Right kidney (tissue), 1 donor: Measurements from ENCODE around the gene MRGPRE.
A peak's percentile ranks its signal among the peaks of the same experiment; 100 is the strongest.

ENCODE experiments used
- DNase-seq: peaks from one replicate; pipeline ENCODE4 v3.0.0-alpha.2; 2016

MRGPRE gene

DNA sequence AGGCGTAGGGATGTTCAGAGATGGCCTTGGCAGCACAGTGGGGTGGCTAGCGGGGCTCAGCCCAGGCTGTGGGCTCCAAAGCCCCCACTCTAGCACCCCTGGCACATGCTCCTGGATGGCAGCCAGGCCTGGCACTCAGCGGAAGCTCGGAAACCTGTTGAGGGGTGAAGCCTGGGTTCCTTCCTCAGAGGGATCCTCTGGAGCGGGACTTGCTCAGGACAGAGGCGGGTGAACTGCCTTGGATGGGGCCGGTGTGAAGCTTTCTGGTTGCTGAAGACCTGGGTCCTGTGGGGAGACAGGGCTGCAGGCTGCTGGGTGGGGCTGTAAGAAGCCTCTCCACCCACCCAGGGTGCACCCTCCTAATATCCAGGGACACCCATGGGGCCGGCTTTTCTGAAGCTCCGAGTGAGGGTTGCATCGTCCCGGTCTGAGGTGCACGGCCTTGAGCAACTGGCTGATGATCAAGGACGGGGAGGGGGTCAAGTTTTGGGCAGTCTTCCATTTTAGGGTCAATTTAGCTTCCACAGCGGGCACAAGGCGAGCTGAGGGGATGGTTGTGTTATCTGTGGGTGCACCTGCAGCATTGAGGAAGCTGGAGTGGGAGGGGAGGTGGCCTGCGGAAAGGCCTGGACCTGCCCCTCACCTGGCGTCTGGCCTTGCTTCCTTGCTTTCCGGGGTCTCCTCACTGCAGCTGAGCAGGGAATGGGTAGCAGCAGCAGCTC, 5.2 kb downstream of the MRGPRE start:
- no peak for DNase-seq

DNA sequence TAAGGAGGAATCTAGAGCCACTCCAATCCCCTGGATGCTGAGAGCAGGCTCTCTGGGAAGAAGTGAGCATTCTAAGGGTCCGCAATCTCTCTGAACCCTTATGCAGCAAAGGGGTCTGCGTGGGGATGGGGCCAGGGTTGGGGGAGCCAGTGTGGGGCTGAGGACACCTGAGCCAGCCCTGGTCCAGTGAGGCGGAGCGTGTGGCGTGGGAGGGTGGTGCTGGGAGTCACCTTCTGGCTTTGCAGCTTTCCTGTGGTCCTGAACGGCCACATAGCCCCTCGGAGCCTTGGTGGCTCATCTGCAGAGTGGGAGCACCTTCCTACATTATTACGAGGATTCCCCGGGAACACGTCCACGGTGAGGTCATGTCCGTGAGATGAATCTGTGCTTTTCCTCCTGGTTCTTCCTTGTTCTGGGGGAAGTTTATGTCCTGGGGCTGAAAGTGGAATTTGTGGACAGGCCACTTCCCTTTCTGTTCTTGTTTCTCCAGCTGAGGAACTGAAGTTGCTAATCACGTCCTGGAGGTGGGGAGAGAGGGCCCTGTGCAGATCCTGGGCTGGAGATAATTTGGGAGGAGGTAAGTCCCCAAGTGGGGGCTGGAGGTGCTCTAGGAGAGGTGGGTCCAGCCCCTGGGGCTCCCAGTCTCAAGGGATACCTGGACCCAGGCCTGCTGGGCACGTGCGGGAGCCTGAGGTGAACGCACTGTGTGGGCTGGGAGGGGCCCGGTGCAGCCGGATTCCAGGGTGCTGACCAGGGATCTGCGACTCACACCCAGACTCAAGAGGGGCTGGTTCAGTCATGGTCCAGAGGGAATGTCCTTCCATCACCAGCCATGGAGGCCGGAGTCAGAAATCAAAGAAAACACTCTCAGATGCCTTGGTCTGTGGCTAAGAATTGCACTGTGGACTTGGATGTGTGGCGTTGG, 6.1 kb downstream of the MRGPRE start:
- no peak for DNase-seq

DNA sequence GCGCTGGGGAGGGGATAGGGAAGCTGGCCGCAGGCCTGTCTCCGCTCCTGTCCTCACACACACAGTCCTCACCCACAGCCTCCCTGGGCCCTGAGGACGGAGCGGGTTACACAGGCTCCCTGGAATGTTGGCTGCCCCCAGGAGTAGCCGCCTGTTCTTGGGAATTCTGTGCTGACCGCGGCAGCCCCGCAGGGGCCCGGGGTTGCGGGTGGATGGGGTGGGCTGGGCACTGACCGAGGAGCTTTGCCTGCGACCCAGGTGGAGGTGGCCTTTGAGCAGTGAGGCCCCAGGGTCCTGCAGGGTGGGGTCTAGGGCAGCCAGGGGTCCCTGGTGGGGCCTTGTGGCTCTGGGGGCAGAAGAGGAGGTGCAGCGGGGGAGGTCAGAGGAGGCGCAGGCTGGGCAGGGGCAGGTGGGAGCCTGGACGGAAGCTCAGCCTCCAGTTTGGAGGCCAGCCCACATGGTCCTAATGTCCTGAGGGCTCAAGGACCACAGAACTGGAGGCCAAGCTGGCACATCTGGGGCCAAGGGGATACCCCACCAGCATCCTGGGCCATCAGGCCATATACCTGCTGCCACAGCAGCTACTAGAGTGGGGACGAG, 7.0 kb downstream of the MRGPRE start:
- DNase-seq: no peak

DNA sequence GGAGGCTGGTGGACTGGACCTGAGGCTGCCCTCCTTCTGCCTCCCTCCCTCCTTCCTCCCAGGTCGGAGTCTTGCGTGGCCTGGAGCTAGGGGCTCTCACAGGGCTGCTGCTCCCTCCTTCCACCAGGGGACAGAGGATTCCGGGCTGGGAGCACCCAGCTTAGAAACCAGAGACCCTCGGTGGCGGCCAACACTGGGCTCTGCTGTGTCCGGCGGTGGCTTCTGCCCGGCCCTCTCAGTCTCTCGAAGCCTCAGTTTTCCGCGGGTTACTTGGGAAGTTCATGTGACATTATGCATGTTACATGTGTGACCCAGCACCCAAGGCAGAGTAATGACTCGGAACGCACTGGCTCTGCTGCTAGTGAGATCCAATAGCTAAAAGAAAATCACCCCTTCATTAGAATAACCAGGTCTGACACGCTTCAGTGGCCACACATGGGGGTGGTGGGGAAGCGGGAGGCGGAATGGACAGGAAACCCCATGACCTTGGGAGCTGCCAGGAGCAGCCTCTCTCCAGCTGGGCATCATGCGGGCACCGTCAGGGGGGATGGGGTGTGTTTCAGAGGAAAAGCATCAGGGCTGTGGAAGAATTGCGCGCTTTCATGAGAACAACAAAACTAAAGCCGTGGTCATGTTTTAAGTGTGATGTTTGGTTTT, 7.7 kb downstream of the MRGPRE start:
- DNase-seq: peak; percentile 55

DNA sequence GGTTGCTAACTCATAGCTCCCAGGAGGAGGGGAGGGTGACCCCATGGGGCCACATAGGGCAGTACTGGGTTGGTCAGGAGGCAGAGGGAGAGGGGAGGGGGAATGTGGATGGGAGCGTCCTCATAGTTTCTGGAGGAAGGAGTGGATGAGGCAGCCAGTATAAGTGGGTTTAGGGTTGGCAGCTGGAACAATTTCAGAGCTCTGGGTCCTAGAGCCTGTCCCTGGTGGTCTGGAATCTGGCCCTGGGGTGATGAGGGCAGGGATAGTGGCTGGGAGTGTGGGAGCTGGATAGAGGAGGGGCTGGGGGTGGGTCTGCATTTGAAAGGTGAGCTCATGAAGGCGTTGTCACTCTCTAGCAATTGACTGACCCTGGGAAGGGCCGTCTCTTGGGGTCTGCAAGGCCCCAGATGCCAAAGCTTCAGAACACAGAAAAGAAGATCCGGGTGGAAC, 8.3 kb downstream of the MRGPRE start:
- no peak for DNase-seq

DNA sequence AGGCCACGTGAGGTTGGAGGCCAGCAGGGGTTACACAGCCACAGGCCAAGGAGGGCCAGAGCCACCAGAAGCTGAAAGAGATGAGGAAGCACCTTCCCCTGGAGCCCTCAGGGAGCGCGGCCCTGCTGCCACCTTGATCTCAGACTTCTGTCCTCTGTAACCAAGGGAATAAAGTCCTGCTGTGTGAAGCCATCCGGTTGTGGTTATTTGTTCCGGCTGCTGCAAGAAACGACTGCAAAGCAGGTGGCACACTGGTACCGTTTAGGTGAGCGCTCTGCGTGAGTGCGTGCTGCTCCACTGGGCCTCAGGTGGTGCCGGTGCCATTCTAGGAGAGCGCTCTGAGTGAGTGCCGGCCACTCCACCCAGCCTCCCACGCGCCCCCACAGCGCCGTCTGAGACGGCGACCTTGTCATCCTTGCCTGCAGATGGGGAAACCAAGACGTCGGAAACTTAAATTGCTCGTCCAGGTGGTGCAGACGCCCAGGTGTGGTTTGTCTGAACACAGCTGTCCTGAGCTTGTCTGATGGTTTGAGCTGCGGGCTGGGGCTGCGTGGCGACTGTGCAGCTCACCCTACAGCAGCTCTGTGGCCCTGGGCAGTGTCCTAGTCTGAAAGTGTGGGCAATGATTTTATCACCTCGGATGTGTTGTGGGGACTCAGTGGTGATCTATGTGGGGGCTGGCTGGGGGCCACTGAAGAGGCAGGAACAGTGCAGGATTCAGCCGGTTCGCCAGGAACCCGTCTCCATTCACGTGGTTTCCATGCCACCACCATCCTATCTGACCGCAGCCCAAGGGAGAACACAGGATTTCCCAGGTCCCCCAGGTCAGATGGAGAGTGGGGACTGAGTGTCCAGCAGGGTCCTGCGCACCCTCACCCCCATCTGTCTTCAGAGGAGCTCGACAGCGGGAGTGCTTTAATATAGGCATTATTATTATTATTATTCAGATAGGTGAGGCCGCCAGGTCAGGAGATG, 9.0 kb downstream of the MRGPRE start:
- no peak for DNase-seq

DNA sequence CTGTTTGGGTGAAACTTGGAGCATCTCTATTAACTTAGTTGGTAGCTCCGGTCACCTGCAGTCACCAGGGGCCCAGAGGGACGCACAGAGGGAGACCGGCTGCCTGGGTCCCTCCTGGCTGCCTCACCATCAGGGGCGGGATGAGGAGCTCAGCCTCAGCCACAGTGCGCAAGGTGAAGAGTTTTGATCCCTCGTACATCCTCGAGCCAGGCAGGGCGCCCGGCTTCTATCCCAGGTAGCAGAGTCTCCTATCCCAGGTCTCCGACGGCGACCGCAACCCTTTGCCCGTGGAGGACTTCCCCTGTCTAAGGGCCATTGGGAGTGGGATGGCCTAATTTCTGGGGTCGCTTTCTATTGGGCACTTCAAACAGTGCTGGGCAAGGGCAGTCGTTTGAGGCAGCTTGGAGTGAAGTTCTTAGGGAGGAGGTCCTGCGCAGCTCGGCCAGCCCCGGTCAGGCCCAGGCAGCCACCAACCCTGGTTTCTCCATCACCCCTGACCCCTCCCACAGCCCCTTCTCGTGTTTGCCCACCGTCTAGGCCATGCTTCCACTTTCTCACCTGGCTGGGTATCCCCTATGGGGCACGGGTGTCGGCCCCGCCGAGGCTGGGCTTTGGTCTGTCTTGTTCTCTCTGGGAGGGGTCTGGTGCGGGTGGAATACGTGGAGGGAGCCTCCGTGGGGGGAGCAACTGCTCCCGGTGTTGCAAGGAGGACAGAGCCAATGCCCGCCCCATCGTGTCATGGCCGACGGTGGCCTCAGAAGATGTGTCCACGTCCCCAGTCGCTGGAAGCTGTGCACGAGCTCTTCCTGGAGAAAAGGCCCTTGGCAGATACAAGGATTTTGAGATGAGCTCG, 10.0 kb downstream of the MRGPRE start:
- DNase-seq: no peak

DNA sequence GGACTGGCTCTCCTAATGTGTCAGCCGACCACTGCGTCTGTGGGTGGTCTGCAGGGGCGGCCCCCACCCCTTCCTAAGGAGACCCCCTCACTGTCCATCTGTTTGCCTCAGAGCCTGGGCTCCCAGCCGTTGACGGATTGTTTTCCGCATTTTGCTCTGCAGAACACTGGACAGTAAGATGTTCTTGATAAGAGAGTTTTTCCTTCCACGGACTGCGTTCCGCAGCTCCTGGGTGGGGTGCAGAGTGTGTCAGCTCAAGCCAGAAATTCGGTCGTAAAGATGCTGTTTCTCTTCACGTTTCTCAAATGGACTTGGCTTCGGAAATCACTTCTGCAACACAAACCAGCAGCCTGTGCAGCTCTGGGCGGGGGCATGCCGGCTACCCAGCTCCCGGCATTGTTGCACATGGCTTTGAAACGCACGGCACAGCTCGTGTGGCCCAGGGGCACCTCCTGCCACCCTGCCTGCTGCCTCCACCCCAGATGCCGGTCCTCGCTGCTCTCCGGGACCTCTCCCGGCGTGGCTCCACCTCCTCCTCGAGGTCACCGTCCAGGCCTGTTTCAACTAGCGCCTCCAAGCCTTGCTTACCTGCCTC, 10.7 kb downstream of the MRGPRE start:
- no peak for DNase-seq

DNA sequence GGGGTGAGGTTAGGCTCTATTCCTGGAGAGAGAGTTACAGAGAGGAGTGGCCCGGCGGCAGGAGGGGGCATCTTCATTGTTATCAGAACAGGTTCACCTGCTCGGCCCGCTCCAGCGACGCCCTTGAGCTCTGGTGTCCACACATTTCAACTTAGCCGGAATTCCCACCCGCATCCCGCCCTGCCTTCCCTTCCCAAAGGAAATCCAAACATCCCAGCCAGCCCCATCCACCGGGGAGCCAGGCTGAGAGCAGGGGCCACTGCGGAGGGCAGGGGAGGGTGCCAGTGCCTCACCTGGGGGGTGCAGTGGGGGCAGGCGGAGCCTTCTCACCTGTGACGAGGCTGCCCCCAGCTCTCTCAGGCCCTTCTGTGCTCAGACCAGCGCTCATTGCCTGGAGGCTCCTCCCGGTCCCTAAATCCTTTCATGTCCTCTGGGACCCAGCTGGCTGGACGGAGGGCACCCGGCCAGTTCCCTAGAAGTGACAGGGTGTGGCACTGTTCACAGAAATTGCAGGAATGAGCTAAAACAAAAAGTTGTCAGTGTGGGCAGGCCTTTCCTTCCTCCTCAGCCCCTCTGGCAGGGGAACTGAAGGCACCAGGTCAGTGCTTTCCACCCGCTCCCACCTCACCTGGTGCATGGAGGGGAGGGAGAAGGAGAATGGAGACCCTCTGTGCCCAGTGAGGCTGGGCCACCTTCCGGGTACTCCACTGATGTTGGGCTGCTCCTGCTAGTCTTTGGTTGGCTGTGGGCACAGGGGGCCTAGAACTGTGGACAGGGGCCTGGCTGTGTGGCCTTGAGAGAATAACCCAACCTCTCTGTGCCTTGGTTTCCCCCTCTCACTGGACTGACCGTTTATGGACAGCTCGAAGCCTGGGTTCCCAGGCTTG, 11.5 kb downstream of the MRGPRE start:
- no peak for DNase-seq

DNA sequence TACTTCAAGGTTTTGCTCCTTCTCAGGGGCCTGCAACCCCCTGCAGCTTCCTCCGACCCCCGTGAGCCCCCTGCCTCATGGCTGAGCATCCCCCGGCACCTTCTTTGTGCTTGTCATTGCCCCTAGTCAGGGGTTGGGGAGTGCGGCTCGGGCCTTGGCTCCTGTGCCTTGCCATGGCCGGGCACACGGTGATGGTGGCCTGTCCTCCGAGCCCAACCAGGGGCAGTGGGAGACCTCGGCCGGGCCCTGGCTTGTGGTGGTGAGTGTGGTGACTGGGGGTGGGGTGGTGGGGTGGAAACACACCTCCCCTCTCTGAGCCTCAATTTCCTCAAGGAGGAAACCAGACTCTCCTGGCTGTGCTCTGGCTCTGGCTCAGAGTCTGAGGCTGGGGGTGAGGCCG, 12.1 kb downstream of the MRGPRE start:
- DNase-seq: no peak

DNA sequence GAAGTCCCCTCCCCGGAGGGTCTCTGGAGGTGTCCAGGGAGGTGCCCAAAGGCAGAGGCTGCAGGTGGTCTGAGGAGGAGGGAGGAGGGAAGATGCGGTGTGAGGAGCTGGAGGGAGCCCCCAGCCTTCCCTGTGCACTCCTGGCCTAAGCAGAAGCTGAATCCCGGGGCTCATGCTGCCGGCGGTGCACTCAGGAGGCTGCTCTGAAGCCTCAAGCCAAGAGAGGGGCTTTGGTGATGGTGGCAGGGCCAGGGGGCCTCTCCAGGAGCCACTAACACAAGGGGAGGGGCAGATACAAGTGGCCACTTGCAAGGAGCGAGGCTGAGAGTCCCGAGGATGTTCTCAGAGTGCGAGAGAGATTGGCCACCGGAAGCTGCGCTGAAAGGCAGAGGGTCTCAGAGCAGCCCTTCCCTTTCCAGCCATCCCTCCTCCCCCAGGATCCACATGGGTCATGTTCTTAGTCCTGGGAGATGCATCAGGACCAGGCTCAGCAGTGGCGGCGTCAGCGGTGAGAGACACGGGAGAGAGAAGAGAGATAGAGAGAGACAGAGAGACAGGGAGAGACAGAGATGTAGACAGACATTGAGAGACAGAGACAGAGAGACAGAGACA, 12.8 kb downstream of the MRGPRE start:
- DNase-seq: no peak

DNA sequence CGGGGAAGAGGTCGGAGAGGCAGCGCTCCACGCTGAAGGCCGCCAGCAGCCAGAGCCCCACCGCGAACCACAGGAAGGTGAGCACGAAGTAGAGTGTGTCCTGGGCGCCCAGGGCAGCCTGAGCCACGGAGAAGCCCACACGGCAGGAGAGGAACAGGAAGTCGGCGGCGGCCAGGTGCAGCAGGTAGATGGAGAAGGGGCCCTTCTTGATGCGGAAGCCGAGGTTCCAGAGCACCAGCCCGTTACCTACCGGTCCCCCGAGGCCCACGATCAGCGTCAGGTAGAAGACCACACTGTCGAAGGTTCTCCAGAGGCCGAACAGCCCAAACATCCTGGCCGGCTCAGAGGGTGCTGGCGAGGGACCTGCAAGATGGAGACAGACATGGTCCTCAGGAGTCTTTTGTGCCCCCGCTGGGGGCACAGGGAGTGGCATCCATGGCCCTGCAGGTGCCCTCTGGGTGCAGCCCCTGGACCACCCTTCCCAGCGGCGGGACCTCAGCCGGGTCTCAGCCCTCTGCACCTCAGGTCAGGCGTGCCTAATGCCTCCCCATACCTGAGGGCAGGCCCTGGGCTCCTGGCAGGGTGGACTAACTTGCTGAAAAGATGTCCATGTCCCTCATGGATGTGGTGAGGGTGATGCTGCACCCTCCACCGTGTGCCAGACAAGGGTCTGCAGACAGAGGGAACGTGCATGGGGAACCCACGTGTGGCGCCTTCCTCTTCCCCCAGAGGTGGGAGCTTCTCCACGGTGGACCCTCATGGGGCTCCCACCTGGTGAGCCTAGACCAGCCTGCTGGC, 13.5 kb downstream of the MRGPRE start, which contains the start of gene MRGPRG:
Gene MRGPRG (minus strand): TSS at position 331 of the 798 bp plus-strand sequence. CDS start 0 bp downstream, at position 331.
- DNase-seq: no peak

DNA sequence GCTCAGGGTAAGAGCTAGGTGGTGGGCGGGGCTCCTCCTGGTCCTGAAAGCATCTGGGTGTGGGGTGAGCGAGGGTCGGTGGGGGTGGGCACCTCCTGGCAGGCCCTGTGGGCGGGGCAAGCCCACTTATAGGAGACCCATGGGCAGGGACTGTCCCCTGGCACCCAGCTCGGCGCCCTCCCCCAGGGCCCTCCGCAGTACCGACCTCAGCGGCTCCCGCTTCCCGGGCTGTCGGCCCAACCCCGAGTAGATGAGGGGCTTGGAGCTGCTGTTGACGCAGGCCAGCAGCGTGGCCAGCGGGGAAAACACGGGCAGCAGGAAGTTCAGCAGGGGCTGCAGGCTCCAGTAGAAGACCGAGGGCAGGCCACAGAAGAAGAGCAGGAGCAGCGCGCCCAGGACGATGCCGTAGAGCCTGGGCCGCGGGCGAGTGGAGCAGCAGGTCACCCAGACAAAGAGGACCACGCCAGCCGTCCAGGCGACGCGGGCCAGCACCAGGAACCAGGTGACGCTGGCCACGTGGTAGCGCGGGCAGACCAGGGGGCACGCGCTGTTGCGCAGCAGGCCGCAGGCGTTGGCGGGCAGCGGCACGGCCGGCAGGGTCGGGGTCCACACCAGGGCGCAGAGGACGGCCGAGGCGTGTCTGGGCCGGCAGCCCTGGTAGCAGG, 14.3 kb downstream of the MRGPRE start:
- no peak for DNase-seq

DNA sequence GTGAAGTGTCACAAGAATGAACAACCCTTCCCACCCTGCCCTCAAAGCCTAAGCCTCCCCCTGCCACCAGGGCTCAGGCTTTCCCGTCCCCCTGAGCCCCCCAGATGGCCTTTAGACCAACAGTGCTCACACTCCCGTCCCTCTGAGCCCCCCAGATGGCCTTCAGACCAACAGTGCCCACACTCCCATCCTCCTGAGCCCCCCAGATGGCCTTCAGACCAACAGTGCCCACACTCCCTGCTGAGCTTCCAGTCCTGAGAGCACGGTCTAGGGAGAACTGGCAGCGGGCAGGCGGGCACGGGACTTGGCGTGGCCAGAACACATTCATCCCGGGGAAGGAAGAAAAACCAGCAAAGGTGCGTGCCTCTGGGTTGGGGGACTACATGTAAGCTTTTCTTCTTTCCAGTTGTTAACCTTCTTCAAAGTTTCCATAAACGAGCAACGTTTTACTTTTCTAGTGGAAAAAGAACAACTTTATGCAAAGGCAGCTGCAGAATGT, 16.1 kb downstream of the MRGPRE start:
- no peak for DNase-seq

DNA sequence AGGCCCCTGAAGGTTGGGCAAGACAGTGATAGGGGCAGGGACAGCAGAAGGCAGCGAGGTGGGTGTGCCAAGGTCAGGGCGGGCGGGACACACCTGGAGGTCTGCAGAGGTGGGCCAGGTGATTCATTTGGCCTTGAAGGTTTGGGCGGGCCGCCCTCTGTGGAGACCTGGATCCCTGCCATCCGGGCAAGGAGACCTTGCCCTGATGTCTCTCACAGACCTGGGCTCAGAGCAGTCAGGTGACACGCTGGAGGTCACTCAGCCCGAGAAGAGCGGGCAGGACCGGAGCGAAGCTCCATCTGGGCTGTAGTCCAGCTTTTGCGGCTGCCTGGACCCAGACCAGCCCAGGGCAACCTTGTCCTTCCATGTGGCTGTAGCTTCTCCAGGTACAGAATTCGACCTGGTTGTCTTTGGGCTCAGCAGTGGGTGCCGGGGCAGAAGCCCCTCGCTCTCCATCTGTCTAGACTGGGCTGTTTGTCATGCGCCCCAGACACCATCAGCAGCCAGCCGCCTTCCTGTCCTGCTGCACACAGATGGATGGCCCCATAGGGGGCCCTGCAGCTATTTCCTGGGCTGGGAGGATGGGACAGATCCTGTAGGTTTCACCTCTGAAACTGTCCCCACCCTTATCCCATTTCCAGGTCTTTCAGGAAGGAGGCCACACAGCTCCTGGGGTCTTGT, 16.7 kb downstream of the MRGPRE start:
- DNase-seq: no peak

DNA sequence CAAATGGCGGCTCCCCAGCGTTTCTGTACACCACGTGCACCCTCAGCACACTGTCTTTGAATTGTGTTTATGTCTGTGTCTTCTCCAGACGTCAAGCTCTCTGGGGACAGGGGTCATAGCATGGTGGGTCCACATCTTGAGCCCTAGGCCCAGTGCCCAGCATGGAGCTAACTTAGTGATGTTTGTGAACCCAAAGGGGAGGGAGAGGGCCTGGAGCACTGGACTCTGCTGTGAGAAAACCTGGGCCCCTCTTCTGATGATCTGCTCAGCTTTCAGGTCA, 17.9 kb downstream of the MRGPRE start:
- no peak for DNase-seq
